ENCODE measurements around the gene NEMF. TPM values are rescaled to one million over a fixed set of nuclear protein-coding genes. Genes with fewer than 3 reads are reported as not detected.

Gene NEMF
- 10 to 100 TPM; 48.1 to 62.1 TPM for total RNA-seq
- 10 to 100 TPM; 75.2 to 94.3 (median 85.1) TPM for polyA plus RNA-seq (ENCODE audit: insufficient read length in 6 of 6)
- long read RNA-seq, donor 1, partial matches to known transcripts, result 41 of 43 reads
- long read RNA-seq, donor 1, other reads (novel, unspliced or antisense), result 0 of 43 reads
- long read RNA-seq, donor 2, partial matches to known transcripts, result 34 of 43 reads
- long read RNA-seq, donor 2, other reads (novel, unspliced or antisense), result 0 of 43 reads
- long read RNA-seq, donor 3, full-length matches to known transcripts, result 2 of 32 reads
- long read RNA-seq, donor 3, partial matches to known transcripts, result 30 of 32 reads
- long read RNA-seq, donor 3, other reads (novel, unspliced or antisense), result 0 of 32 reads
- long read RNA-seq, donor 4, partial matches to known transcripts, result 27 of 29 reads
- long read RNA-seq, donor 4, other reads (novel, unspliced or antisense), result 2 of 29 reads
- long read RNA-seq, donor 5, partial matches to known transcripts, result 25 of 28 reads
- long read RNA-seq, donor 5, other reads (novel, unspliced or antisense), result 0 of 28 reads
- long read RNA-seq, donor 6, partial matches to known transcripts, result 26 of 28 reads
- long read RNA-seq, donor 6, other reads (novel, unspliced or antisense), result 0 of 28 reads
- long read RNA-seq, donor 7, full-length matches to known transcripts, result 1 of 8 reads
- long read RNA-seq, donor 7, partial matches to known transcripts, result 7 of 8 reads
- long read RNA-seq, donor 7, other reads (novel, unspliced or antisense), result 0 of 8 reads
- long read RNA-seq, donor 8, full-length matches to known transcripts, result 2 of 18 reads
- long read RNA-seq, donor 8, partial matches to known transcripts, result 16 of 18 reads
- long read RNA-seq, donor 8, other reads (novel, unspliced or antisense), result 0 of 18 reads
- long read RNA-seq, donor 9, result 0 reads
- long read RNA-seq, donor 10, partial matches to known transcripts, result 26 of 30 reads
- long read RNA-seq, donor 10, other reads (novel, unspliced or antisense), result 4 of 30 reads
- long read RNA-seq, donor 11, partial matches to known transcripts, result 203 of 220 reads
- long read RNA-seq, donor 11, other reads (novel, unspliced or antisense), result 13 of 220 reads
- long read RNA-seq, donor 12, full-length matches to known transcripts, result 2 of 158 reads
- long read RNA-seq, donor 12, partial matches to known transcripts, result 131 of 158 reads
- long read RNA-seq, donor 12, other reads (novel, unspliced or antisense), result 25 of 158 reads

GRCh38 chr14:49852301-49853157 is at the start of gene NEMF:
NEMF (minus strand) TSS chr14:49852788; CDS start chr14:49852753, 35 bp downstream.
- peak within 1 kb of the TSS; percentile 81 to 87 for H3K4me3 ChIP-seq
- H3K4me1 ChIP-seq, result peaks cover 0 to 42% of the 10 kb centered on the region in 2 donors
- H3K27me3 ChIP-seq, result no peaks in the 10 kb centered on the region
- peak within 1 kb of the TSS; percentile 90 to 92 for H3K27ac ChIP-seq
- H3K36me3 ChIP-seq, result peaks cover 0 to 33% of the 10 kb centered on the region in 2 donors
- TF ChIP-seq CTCF (IDR thresholded peaks at IDR 0.05), result peak; percentile 64 to 78
- intact Hi-C loops (cut with DNase I), result no loop called here
- peak; percentile 94 for ATAC-seq
- peak; percentile 89 to 95 (median 94) for DNase-seq
- no peaks in the 10 kb centered on the region for H3K9me3 ChIP-seq

- Histone ChIP-seq H3K9me3 (no peaks in the 10 kb centered on the region), H3K36me3 (peaks cover 0 to 9% of the 10 kb centered on the region in 2 donors), H3K27me3 (no peaks in the 10 kb centered on the region), H3K4me3 (no peak overlapping the region), H3K27ac (no peak overlapping the region), H3K4me1 (peaks cover 12 to 34% of the 10 kb centered on the region in 2 donors)
- TF ChIP-seq CTCF (IDR thresholded peaks at IDR 0.05), result no peak
- intact Hi-C loops (cut with DNase I), result no loop called here
- ATAC-seq (no peak), DNase-seq (no peak)
Measured at GRCh38 chr14:49900973-49901372, 48.4 kb upstream of the NEMF start.

GRCh38 chr14:49898485-49898884 is 45.9 kb upstream of the NEMF start:
- TF ChIP-seq CTCF (IDR thresholded peaks at IDR 0.05), result no peak
- Histone ChIP-seq H3K27me3 (no peaks in the 10 kb centered on the region), H3K36me3 (peaks cover 0 to 29% of the 10 kb centered on the region in 2 donors), H3K4me3 (peak overlapping the region in 1 of 2 donors; percentile 94), H3K27ac (peak overlapping the region; percentile 17 to 26), H3K4me1 (peaks cover 17 to 46% of the 10 kb centered on the region in 2 donors), H3K9me3 (no peaks in the 10 kb centered on the region)
- DNase-seq, result no peak
- ATAC-seq, result peak; percentile 11
- intact Hi-C loops (cut with DNase I), result no loop called here

- no peak for TF ChIP-seq CTCF (IDR thresholded peaks at IDR 0.05)
- peak in 1 of 4 donors; percentile 36 for DNase-seq
- intact Hi-C loops (cut with DNase I), result no loop called here
- H3K4me1 ChIP-seq, result peaks cover 17 to 46% of the 10 kb centered on the region in 2 donors
- H3K27me3 ChIP-seq, result no peaks in the 10 kb centered on the region
- H3K9me3 ChIP-seq, result no peaks in the 10 kb centered on the region
- peak overlapping the region; percentile 17 to 28 for H3K27ac ChIP-seq
- ATAC-seq, result peak; percentile 28
- H3K4me3 ChIP-seq, result peak overlapping the region in 1 of 2 donors; percentile 94
- H3K36me3 ChIP-seq, result peaks cover 0 to 29% of the 10 kb centered on the region in 2 donors
Measured at GRCh38 chr14:49897965-49898364, 45.4 kb upstream of the NEMF start.

All from left lung (tissue), 14 donors.